GM12878 (cell line): ENCODE results near the gene VCPKMT. TPM values are rescaled to one million over a fixed set of nuclear protein-coding genes. Genes with fewer than 3 reads are reported as not detected.

Source experiments
- ATAC-seq: fragments of 200-7000 bp; cut with Tn5 transposase; 3 replicates; pipeline ENCODE4 v1.9.1; 2020; ENCODE audit warnings: mild to moderate bottlenecking, moderate library complexity
- BruUV-seq: library from RNA; stranded (reverse); fragments of 400-500 nt; replicated peaks from 2 replicates; lab custom pipeline; 2021; lab: Mats Ljungman, UMichigan
- CTCF ChIA-PET: fragments of 300-600 bp; sonication (Branson Sonifier 250); formaldehyde crosslinking; extraction: SDS; loops from one replicate; lab custom pipeline; 2021; ENCODE audit warnings: inconsistent platforms; lab: Yijun Ruan, JAX
- POLR2A ChIA-PET: fragments of 350-600 bp; formaldehyde crosslinking; extraction: SDS; loops from one replicate; lab custom pipeline; 2021; ENCODE audit warnings: inconsistent platforms; lab: Charles Lee
- RAD21 ChIA-PET: fragments of 300-600 bp; sonication (Branson Sonifier 250); formaldehyde crosslinking; loops from one replicate; lab custom pipeline; 2023; ENCODE audit warnings: antibody characterized with exemption; ENCODE audit not compliant: unreplicated experiment; lab: Charles Lee
- SMC1A ChIA-PET: fragments of 300-600 bp; sonication (Branson Sonifier 250); formaldehyde crosslinking; loops from one replicate; lab custom pipeline; 2023; ENCODE audit not compliant: unreplicated experiment, uncharacterized antibody; lab: Charles Lee
- DNase-seq: peaks from one replicate; pipeline ENCODE4 v3.0.0-alpha.2; 2011; ENCODE audit warnings: low read depth, low spot score
- FAIRE-seq: peaks from 3 replicates; lab custom pipeline; 2011; peaks lifted over from hg19 to GRCh38; lab: Jason Lieb, UNC
- H2AFZ ChIP-seq: 2 replicates; pipeline ENCODE4 v1.6.0; 2011; ENCODE audit warnings: low read depth, low read length, control low read depth; ENCODE audit not compliant: control insufficient read depth
- H3K27ac ChIP-seq: 2 replicates; pipeline ENCODE4 v1.5.1; 2011; ENCODE audit warnings: control low read depth; ENCODE audit not compliant: control insufficient read depth, insufficient read depth
- H3K27me3 ChIP-seq, 2 experiments: replicated peaks in 1 of 2; 2 replicates each; pipeline versions ENCODE4 v1.6.0 to v1.6.1; 2011; ENCODE audit warnings: low read length in 1 of 2; ENCODE audit not compliant: control insufficient read depth in 2 of 2, insufficient read depth in 2 of 2
- H3K36me3 ChIP-seq, 2 experiments: 2 replicates each; pipeline ENCODE4 v1.5.1; 2011; ENCODE audit warnings: low read length in 1 of 2; ENCODE audit not compliant: control insufficient read depth in 2 of 2, insufficient read depth in 2 of 2
- H3K4me1 ChIP-seq: 2 replicates; pipeline ENCODE4 v1.6.1; 2011; ENCODE audit warnings: mild to moderate bottlenecking, low read length, moderate library complexity, mixed read lengths; ENCODE audit not compliant: control insufficient read depth, insufficient read depth
- H3K4me2 ChIP-seq: 2 replicates; pipeline ENCODE4 v1.6.0; 2011; ENCODE audit warnings: control low read depth; ENCODE audit not compliant: control insufficient read depth, insufficient read depth
- H3K4me3 ChIP-seq: fragments of 200-600 bp; sonication (generic); 2 replicates; pipeline ENCODE4 v1.5.1; 2016
- H3K79me2 ChIP-seq: 2 replicates; pipeline ENCODE4 v1.6.0; 2011; ENCODE audit warnings: low read length; ENCODE audit not compliant: control insufficient read depth, insufficient read depth
- H3K9ac ChIP-seq: 2 replicates; pipeline ENCODE4 v1.8.0; 2011; ENCODE audit warnings: low read length, control low read depth, mixed read lengths; ENCODE audit not compliant: control insufficient read depth, insufficient read depth
- H3K9me3 ChIP-seq: replicated peaks from 3 replicates; pipeline ENCODE4 v1.5.1; 2011; ENCODE audit warnings: mild to moderate bottlenecking, low read length; ENCODE audit not compliant: control insufficient read depth, insufficient read depth
- H4K20me1 ChIP-seq: 2 replicates; pipeline ENCODE4 v1.6.0; 2011; ENCODE audit not compliant: control insufficient read depth, insufficient read depth
- EZH2 ChIP-seq: IDR thresholded peaks from 2 replicates; pipeline ENCODE4 v1.6.1; 2012; ENCODE audit warnings: low read depth, mild to moderate bottlenecking, control low read depth, inconsistent platforms, low read length, borderline replicate concordance; ENCODE audit not compliant: control insufficient read depth
- MEF2B ChIP-seq: fragments of 450-650 bp; IDR thresholded peaks from 2 replicates; pipeline ENCODE4 v1.6.1; 2018; ENCODE audit warnings: mild to moderate bottlenecking, moderate library complexity; ENCODE audit not compliant: partially characterized antibody, poor library complexity, severe bottlenecking
- STAT3 ChIP-seq: IDR thresholded peaks from 2 replicates; pipeline ENCODE4 v1.6.1; 2011; ENCODE audit warnings: low read depth, low read length, improper control_type of control experiment
- ZBTB4 ChIP-seq: fragments of 450-650 bp; formaldehyde crosslinking; IDR thresholded peaks from 2 replicates; pipeline ENCODE4 v1.4.0; 2022; ENCODE audit warnings: mild to moderate bottlenecking, moderate library complexity
- WGBS: methylation state at CpG from one replicate; pipeline ENCODE4 v1.1.6; 2016; ENCODE audit warnings: low lambda C conversion rate; ENCODE audit not compliant: insufficient replicate concordance, insufficient coverage; ENCODE audit errors: missing lambda C conversion rate; 5-methylcytosine and 5-hydroxymethylcytosine counted together
- in situ Hi-C: fragments of 300-500 bp; cut with MboI; formaldehyde crosslinking; loops from 9 replicates; pipeline ENCODE4 v1.14.3; 2018; ENCODE audit warnings: mixed read lengths
- intact Hi-C: fragments of 100-400 bp; cut with micrococcal nuclease; formaldehyde crosslinking; loops from one replicate; pipeline ENCODE4 v1.14.2; 2022; ENCODE audit not compliant: unreplicated experiment
- polyA plus RNA-seq, 11 experiments: library from polyadenylated mRNA; depleted of rRNA in 4 of 11; unstranded in 6 of 11; stranded (reverse) in 5 of 11; fragments of >200 nt; fragmentation: Nextera tagmentation in 4 of 11; fragmentation: Illumina TruSeq in 1 of 11; extraction: Ambion mirVana in 4 of 11; extraction: Trizol in 1 of 11; gene quantifications; 1 replicate in 1 of 11; 2 replicates in 10 of 11; pipeline versions ENCODE4 v1.2.1 to v1.2.3, GENCODE V29; 2011 to 2016; ENCODE audit warnings: inconsistent platforms in 2 of 11, missing spikeins in 2 of 11, low read depth in 1 of 11
- total RNA-seq, 4 experiments: library from RNA; depleted of rRNA in 3 of 4; stranded (reverse); fragments of >200 nt in 3 of 4; fragmentation: Illumina TruSeq in 1 of 4; extraction: Trizol in 1 of 4; gene quantifications; 2 replicates each; pipeline versions ENCODE4 v1.2.1 to v1.2.3, GENCODE V29; 2013 to 2021

Gene VCPKMT
- total and polyA plus RNA-seq, 10 of the 15 experiments (the other 5 are each of a cell fraction or from before 2014, with no cell fraction given) = 8.5 to 18.4 (median 12.8) TPM

DNA sequence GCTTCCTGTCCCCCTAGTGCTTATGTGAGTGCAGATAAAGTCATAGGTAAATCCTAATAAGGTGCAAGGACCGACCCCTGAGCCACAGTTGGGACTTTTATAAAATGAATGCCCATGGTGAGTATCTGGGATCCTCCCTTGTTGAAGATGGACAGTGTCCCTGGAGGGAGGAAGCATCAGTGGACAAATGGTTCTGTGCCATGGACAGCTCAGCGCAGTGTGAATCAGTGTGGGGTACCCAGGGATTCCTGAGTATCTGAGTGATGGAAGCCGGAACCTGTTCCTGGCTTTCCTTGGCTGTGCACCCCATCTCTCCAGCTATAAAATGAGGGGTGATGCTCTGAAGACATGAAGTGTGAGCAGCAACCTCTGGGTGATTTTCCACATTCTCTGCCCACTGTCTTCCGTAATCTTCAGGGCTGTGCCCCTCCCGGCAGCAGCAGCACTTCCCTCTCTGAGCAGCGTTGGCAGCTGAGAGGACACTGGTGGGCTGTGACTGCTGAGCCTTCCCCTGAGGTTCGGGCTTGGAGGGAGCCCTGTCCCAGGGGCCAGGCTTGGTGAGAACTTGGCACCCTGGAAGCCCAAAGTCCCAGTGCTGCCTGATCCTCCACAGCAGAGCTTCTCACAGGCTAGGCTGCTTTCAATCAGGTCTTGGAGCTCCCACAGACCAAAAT lies 25.0 kb downstream of the VCPKMT start:
- CTCF ChIA-PET = interaction anchor here (1.1 to 6.0 kb wide), 3 partner anchors 10 to 239 kb away, joined by 3 to 34 read pairs (median 7); partner anchors contain the start of gene NEMF
- BruUV-seq = no TSS peak
- FAIRE-seq (no peak), DNase-seq (no peak), ATAC-seq (no peak)
- Histone ChIP-seq H4K20me1 (no peaks in the 10 kb centered on the region), H3K4me3 (no peak overlapping the region), H3K36me3 (no peaks in the 10 kb centered on the region; a peak in 1 of 4 replicates), H3K27me3 (no peaks in the 10 kb centered on the region), H3K79me2 (no peaks in the 10 kb centered on the region), H3K4me2 (no peak overlapping the region), H3K4me1 (peaks cover 30% of the 10 kb centered on the region), H3K27ac (no peak overlapping the region), H3K9ac (no peak overlapping the region), H3K9me3 (no peaks in the 10 kb centered on the region), H2AFZ (no peak overlapping the region)
- RAD21 ChIA-PET = no interaction called here
- SMC1A ChIA-PET = interaction anchor here (0.6 to 1.4 kb wide), 6 partner anchors 10 to 239 kb away, joined by 3 to 5 read pairs (median 3); partner anchors contain the start of gene NEMF
- intact Hi-C loops = no loop called here
- WGBS = 89% methylated on average over 7 of the region's 7 CpGs
- POLR2A ChIA-PET = interaction anchor here (0.5 to 1.2 kb wide), 4 partner anchors 8 to 169 kb away, joined by 3 to 5 read pairs (median 4); no protein-coding TSS in a partner anchor
- in situ Hi-C loops = loop anchor here (10.0 kb wide), 1 partner anchor 227 kb away; no protein-coding TSS in a partner anchor
- TF ChIP-seq STAT3 (no peak), EZH2 (no peak), ZBTB4 (CRISPR knock-in tag) (no peak), MEF2B (no peak)
